Stimulated activated CD8-positive, alpha-beta memory T cell treated with anti-CD3 and anti-CD28 coated beads, Interleukin-7, amount 100 ng/mL, for 48 hours (primary cell): ENCODE data around the gene FAM3C.

ENCODE experiments used
- DNase-seq, 2 donors: peaks; one replicate each; pipeline ENCODE4 v3.0.0-alpha.2; 2020; ENCODE audit warnings: low read depth in 1 of 2; ENCODE audit errors: extremely low read depth in 1 of 2

Gene FAM3C

DNA sequence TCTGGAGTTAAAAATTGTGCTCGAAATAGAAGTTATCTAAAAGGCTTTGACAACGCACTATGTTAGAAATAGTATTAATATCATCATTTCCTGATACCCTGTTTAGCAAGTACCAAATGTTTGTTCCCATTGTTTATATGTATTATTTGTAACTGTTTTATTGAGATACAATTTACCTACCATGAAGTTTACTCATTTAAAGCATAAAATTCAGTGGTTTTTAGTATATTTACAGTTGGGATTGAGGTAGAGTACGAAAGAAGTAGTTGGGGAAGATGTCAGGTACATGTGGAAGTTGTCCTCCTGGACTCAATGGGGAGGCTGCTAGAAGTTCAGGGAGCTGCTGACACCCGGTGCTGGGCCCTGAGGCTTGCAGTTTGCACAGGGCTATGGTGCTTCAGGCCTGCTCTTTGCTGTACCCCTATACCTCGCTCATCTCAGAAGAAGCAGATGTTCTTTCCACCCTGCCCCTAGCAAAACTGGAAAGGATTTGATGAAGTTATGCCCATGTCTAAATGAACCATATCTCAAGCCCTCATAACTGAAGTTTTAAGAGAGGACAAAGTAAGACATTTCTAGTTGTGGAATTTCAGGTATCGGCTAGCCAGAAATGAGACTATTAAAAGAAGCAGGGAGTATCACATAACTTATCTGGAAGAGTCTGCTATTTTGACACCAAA is 92.5 kb downstream of the FAM3C start:
- no peak for DNase-seq

DNA sequence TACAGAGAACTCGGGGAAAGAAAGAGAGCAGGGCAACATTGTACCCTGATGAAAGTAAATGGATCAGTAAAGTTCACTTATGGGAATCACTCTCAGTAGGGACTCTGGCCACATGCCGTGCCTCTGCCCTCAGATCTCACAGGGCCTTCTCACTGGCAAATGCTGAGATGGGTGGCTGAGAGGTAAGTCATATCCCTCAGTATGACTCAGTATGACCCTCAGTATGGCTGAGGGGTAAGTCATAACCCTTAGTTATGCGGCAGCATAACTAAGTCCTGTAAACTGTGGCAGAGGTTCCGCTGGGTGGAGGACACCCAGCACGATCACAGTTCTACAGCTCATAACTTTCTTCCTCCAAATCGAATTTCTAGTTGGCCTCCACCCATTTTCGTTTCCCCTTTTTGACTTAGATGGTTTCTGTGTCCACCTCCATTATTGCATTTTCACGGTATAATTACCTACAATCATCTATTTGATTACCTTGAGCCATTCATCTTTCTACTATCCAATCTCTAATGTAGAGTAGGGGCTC is 93.8 kb downstream of the FAM3C start:
- DNase-seq: peak in 1 of 2 donors; percentile 1

DNA sequence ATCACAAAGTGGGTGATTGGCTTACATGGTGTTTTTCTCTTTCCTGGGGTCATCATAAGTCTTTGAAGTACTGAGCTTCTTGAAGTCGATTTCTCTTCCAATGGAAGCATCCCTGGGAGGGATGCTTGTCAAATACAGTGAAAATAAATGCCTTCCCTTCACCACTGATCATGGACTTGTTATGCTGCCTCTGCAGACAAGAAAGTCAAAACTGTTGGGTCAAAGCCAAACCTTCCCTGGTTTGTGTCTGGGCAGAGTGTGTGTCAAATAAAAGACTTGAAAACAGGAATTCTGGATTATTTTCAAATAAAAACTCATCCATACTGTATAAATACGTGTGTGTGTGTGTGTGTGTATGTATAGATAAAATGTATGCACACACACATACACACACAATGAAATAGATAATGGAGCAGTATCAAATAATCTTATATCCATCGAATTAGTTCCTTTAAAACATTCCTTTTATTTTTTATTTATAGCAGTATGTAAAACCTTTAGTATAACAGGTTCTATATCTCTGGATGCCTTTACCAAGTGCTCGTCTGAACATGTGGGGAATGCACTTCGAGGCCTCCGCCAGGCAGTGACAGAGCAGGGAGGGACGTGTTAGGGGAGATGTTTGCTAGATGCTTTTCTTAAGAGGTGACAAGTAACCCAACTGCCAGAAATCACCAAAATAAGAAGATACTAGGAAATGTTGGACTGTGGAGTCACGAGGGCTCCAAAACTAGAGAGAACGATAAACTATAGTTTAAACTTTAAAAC is 94.5 kb downstream of the FAM3C start:
- no peak for DNase-seq

DNA sequence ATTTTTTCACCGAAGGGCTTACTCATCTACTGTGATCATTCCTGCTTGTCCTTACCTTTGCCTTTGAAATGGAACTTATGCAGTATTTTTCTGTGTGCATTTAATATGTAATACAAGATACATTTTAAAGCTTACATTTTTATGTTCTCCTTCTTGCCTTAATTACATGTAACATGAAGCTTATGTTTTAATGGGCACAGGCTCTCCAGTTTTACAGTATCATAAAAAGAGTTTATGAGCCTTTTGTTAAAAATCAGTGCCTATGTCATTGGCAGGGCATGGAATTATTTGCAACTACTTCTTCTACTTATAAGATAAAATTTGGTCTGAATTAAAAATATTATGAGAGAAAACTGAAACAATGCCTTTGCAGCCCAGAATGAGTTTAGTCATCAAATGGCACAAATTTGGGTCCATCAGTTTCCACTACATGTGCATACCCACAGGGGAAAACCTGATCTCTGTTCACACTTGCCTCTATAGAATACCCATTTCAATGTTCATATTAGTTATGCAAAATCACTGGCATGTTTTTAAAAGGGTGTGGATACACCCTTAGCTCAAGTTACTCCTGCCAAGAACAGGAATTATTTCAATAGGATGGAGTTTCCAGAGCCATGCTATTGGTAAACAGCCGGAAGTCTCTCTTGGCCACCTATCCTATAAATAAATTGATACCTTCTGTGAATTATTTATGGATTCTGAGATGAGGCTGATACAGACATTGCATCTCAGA is 95.3 kb downstream of the FAM3C start:
- no peak for DNase-seq
